Skeletal muscle satellite cell (primary cell): ENCODE measurements around the gene FHIT.

Experiments
- H3K27me3 ChIP-seq: 2 replicates; pipeline ENCODE4 v1.7.0; 2013; ENCODE audit warnings: low read length; ENCODE audit not compliant: control insufficient read depth, insufficient read depth
- H3K36me3 ChIP-seq: 2 replicates; pipeline ENCODE4 v1.7.0; 2013; ENCODE audit warnings: mild to moderate bottlenecking, control low read depth, low read length; ENCODE audit not compliant: insufficient read depth
- H3K4me1 ChIP-seq: 2 replicates; pipeline ENCODE4 v1.7.0; 2013; ENCODE audit warnings: low read length; ENCODE audit not compliant: control insufficient read depth, insufficient read depth
- H3K4me2 ChIP-seq: 2 replicates; pipeline ENCODE4 v1.7.0; 2013; ENCODE audit warnings: mild to moderate bottlenecking, low read length
- H3K4me3 ChIP-seq: 2 replicates; pipeline ENCODE4 v1.7.0; 2013; ENCODE audit warnings: low read length
- H3K9ac ChIP-seq: 2 replicates; pipeline ENCODE4 v1.7.0; 2013; ENCODE audit warnings: mild to moderate bottlenecking, low read depth, low read length, moderate library complexity
- H3K9me3 ChIP-seq: replicated peaks from 2 replicates; pipeline ENCODE4 v1.7.0; 2013; ENCODE audit warnings: mild to moderate bottlenecking, control low read depth, low read length

The FHIT gene

DNA sequence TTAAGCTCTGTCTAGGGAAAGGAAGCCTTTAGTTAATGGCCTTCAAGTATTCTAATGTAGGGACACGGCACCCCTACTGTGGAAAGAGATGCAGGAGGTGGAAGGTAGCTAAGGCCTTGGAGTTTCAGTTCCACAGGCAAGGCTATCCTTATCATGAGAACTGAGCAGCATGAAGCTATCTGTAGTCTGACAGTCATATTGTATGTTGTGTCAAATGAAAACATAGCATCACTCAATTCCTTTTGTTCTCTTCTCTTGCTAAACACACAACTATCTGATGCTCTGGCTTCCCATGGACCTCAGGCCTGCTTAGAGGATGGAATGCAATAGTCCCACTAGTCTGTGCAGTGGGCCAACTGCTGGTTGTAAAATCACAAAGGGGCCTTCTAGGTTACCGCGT is 380.9 kb downstream of the FHIT start:
- Histone ChIP-seq H3K9ac (no peak overlapping the region), H3K27me3 (no peaks in the 10 kb centered on the region), H3K4me3 (no peak overlapping the region), H3K4me1 (no peaks in the 10 kb centered on the region), H3K9me3 (no peaks in the 10 kb centered on the region), H3K36me3 (no peaks in the 10 kb centered on the region), H3K4me2 (no peak overlapping the region)

- no peaks in the 10 kb centered on the region for H3K9me3 ChIP-seq
- no peaks in the 10 kb centered on the region for H3K4me1 ChIP-seq
- H3K36me3 ChIP-seq = no peaks in the 10 kb centered on the region
- H3K4me2 ChIP-seq = no peak overlapping the region
- no peak overlapping the region for H3K4me3 ChIP-seq
- H3K27me3 ChIP-seq = no peaks in the 10 kb centered on the region
- H3K9ac ChIP-seq = no peak overlapping the region
Measured at GRCh38 chr3:60867200-60867599, 384.1 kb downstream of the FHIT start.

GRCh38 chr3:60856257-60857046 is 394.8 kb downstream of the FHIT start:
- no peaks in the 10 kb centered on the region for H3K36me3 ChIP-seq
- no peaks in the 10 kb centered on the region for H3K4me1 ChIP-seq
- no peak overlapping the region for H3K9ac ChIP-seq
- H3K4me2 ChIP-seq = no peak overlapping the region
- H3K27me3 ChIP-seq = no peaks in the 10 kb centered on the region
- no peak overlapping the region for H3K4me3 ChIP-seq
- no peaks in the 10 kb centered on the region for H3K9me3 ChIP-seq

- no peaks in the 10 kb centered on the region for H3K9me3 ChIP-seq
- H3K4me2 ChIP-seq = no peak overlapping the region
- H3K36me3 ChIP-seq = no peaks in the 10 kb centered on the region
- H3K4me3 ChIP-seq = no peak overlapping the region
- H3K9ac ChIP-seq = no peak overlapping the region
- H3K27me3 ChIP-seq = no peaks in the 10 kb centered on the region
- no peaks in the 10 kb centered on the region for H3K4me1 ChIP-seq
Measured at GRCh38 chr3:60855250-60855649, 396.0 kb downstream of the FHIT start.

- H3K36me3 ChIP-seq = no peaks in the 10 kb centered on the region
- no peaks in the 10 kb centered on the region for H3K9me3 ChIP-seq
- no peak overlapping the region for H3K4me3 ChIP-seq
- no peak overlapping the region for H3K4me2 ChIP-seq
- H3K9ac ChIP-seq = no peak overlapping the region
- no peaks in the 10 kb centered on the region for H3K4me1 ChIP-seq
- no peaks in the 10 kb centered on the region for H3K27me3 ChIP-seq
Measured at GRCh38 chr3:60854791-60855190, 396.5 kb downstream of the FHIT start.

GRCh38 chr3:60847791-60848190 is 403.5 kb downstream of the FHIT start:
- Histone ChIP-seq H3K9ac (no peak overlapping the region), H3K4me1 (no peaks in the 10 kb centered on the region), H3K4me3 (no peak overlapping the region), H3K4me2 (no peak overlapping the region), H3K27me3 (no peaks in the 10 kb centered on the region), H3K9me3 (no peaks in the 10 kb centered on the region), H3K36me3 (no peaks in the 10 kb centered on the region)

DNA sequence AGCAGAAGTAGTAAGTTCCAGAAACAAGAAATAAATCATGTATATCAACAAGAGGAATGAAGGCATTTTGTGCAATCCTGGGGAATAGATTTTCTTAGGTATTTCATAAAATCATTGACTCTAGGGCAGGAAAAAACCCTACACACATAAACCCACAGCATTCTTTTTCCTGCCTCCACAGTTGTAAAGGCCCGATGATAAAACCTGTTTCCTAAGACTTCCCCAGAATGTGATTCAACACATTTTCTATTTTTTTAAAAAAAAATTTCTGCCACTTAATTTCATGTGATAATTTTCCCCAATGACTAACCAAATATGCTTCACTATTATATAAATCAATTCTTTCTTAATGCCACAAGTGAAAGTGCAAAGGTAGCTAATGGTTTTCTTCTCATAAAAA is 407.0 kb downstream of the FHIT start:
- no peaks in the 10 kb centered on the region for H3K36me3 ChIP-seq
- H3K9me3 ChIP-seq = no peaks in the 10 kb centered on the region
- H3K9ac ChIP-seq = no peak overlapping the region
- H3K27me3 ChIP-seq = no peaks in the 10 kb centered on the region
- no peak overlapping the region for H3K4me3 ChIP-seq
- H3K4me1 ChIP-seq = no peaks in the 10 kb centered on the region
- H3K4me2 ChIP-seq = no peak overlapping the region

DNA sequence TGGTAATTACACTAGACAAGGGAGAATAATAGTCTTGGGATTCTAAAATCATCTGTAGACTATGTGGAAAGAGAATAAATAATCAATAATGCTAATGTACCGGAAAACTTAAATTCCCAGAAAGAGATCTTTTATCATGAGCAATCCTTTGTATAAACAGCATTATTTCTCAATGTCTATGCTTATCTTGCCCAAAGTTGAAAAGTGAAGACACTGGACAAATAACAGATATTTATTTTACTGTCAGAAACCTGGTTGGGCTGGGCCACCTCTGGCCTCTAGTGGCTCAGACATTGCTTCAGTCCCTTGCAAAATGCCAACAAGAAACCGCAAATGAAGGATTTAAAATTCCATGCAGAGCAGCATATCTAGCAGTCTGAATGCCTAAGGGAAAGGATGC is 409.9 kb downstream of the FHIT start:
- Histone ChIP-seq H3K9me3 (no peaks in the 10 kb centered on the region), H3K27me3 (no peaks in the 10 kb centered on the region), H3K36me3 (no peaks in the 10 kb centered on the region), H3K4me3 (no peak overlapping the region), H3K4me1 (no peaks in the 10 kb centered on the region), H3K9ac (no peak overlapping the region), H3K4me2 (no peak overlapping the region)

- H3K27me3 ChIP-seq = no peaks in the 10 kb centered on the region
Measured at GRCh38 chr3:60839246-60839645, 412.0 kb downstream of the FHIT start.

DNA sequence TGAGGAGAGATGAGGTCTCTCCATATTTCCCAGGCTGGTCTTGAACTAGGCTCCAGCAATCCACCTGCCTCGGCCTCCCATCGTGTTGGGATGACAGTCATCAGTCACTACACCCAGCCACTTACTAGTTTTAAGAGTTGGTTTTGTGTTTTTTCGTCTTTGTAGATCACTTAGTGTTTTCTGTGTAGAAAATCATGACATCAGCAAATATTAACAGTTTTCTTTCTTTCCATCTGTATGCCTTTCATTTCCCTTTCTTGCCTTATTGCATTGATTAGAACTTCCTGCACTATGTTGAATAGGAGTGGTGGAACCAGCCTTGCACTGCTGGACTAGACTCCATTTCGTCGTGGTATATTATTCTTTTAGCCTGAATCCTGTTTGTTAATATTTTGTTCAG is 415.5 kb downstream of the FHIT start:
- no peaks in the 10 kb centered on the region for H3K27me3 ChIP-seq
- H3K4me2 ChIP-seq = no peak overlapping the region
- H3K36me3 ChIP-seq = no peaks in the 10 kb centered on the region
- no peaks in the 10 kb centered on the region for H3K4me1 ChIP-seq
- H3K9ac ChIP-seq = no peak overlapping the region
- no peak overlapping the region for H3K4me3 ChIP-seq
- no peaks in the 10 kb centered on the region for H3K9me3 ChIP-seq

More at GRCh38 chr3:60839246-60839645, 412.0 kb downstream of the FHIT start:
- H3K36me3 ChIP-seq = no peaks in the 10 kb centered on the region
- no peak overlapping the region for H3K9ac ChIP-seq
- H3K4me3 ChIP-seq = no peak overlapping the region
- H3K4me1 ChIP-seq = no peaks in the 10 kb centered on the region
- H3K4me2 ChIP-seq = no peak overlapping the region
- H3K9me3 ChIP-seq = no peaks in the 10 kb centered on the region

GRCh38 chr3:60829058-60829457 is 422.2 kb downstream of the FHIT start:
- no peak overlapping the region for H3K4me2 ChIP-seq
- no peaks in the 10 kb centered on the region for H3K36me3 ChIP-seq
- no peaks in the 10 kb centered on the region for H3K9me3 ChIP-seq
- H3K27me3 ChIP-seq = no peaks in the 10 kb centered on the region
- H3K9ac ChIP-seq = no peak overlapping the region
- no peak overlapping the region for H3K4me3 ChIP-seq
- H3K4me1 ChIP-seq = no peaks in the 10 kb centered on the region

DNA sequence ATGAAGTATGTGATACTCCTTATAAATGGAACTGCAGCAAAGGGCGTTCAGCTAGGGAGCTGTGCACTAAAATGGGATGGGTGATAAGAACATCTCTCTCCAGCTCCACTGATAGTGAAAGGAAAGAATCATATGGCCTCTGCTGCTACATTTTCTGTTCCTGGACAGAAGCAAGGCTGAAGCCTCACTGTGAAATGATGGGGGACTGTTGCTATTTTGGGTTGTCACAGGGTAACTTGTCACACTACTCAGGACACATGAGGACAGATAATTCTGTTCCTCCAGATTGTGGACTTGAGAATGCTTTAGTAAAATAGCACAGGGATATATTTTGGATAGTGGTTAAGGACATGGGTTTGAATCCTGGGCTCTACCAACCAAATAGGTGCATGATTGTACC is 423.6 kb downstream of the FHIT start:
- Histone ChIP-seq H3K9ac (no peak overlapping the region), H3K4me1 (no peaks in the 10 kb centered on the region), H3K36me3 (no peaks in the 10 kb centered on the region), H3K4me2 (no peak overlapping the region), H3K4me3 (no peak overlapping the region), H3K9me3 (no peaks in the 10 kb centered on the region), H3K27me3 (no peaks in the 10 kb centered on the region)
